AG09319 (cell line): Measurements from ENCODE around the gene PRKG1.

Source experiments
- DNase-seq: peaks from one replicate; pipeline ENCODE4 v3.0.0-alpha.2; 2010; ENCODE audit warnings: low read depth; ENCODE audit errors: extremely low read depth
- TF ChIP-seq, protein P1 (sequence below): IDR thresholded peaks from 2 replicates; pipeline ENCODE4 v1.5.1; 2011; ENCODE audit warnings: low read depth, mild to moderate bottlenecking, inconsistent platforms, low read length, moderate library complexity

PRKG1 gene

GRCh38 chr10:51937308-51938140, 863.2 kb downstream of the PRKG1 start:
- DNase-seq: peak; percentile 59
- TF ChIP-seq, protein P1, sequence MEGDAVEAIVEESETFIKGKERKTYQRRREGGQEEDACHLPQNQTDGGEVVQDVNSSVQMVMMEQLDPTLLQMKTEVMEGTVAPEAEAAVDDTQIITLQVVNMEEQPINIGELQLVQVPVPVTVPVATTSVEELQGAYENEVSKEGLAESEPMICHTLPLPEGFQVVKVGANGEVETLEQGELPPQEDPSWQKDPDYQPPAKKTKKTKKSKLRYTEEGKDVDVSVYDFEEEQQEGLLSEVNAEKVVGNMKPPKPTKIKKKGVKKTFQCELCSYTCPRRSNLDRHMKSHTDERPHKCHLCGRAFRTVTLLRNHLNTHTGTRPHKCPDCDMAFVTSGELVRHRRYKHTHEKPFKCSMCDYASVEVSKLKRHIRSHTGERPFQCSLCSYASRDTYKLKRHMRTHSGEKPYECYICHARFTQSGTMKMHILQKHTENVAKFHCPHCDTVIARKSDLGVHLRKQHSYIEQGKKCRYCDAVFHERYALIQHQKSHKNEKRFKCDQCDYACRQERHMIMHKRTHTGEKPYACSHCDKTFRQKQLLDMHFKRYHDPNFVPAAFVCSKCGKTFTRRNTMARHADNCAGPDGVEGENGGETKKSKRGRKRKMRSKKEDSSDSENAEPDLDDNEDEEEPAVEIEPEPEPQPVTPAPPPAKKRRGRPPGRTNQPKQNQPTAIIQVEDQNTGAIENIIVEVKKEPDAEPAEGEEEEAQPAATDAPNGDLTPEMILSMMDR: no peak

GRCh38 chr10:51950371-51950995, 876.2 kb downstream of the PRKG1 start:
- TF ChIP-seq, protein P1: no peak
- DNase-seq: no peak

DNA sequence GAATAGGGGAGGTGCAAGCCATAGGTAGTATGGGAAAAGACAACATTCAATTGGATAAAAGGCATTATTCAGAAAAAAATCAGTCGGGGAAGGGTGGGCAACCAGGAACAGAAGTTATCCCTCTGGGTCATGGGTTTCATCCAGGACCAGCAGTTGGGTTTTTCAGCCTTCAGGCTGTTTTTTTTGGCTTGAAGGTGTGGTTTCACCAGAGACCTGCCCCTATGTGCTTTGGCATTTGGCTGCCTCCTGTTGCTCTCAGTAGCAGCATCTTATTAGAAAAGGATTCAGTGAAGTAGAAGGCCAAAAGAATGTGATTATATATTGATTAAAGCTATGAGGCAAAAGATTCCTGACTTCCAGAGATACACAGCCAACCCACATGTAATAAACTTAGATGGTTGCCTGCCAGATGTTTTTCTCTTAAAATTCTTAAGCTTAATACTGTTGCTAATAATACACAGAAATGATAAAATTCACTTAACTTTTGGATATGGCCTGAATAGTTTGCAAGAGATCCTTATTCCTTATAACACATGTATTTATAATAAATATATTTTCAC, 876.8 kb downstream of the PRKG1 start:
- TF ChIP-seq, protein P1: no peak
- DNase-seq: no peak

GRCh38 chr10:51951601-51952000, 877.3 kb downstream of the PRKG1 start:
- TF ChIP-seq, protein P1: no peak
- no peak for DNase-seq

DNA sequence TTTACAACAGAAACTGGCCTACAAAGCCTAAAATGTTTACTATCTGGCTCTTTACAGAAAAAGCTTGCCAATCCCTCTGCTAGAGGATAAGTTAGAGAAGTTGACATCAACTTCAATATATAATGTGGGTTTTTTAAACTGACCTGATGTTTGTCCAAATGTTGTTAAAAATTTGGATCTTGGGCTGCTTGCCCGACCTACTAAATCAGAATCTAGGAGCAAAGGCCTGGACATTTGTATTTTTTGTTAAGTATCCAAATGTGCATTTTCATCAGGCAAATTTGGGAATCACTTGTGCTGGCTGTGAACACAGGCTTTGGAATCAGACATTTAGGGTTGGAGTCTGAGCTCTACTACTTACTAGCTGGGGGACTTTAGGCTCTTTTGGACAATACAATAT, 877.8 kb downstream of the PRKG1 start:
- TF ChIP-seq, protein P1: no peak
- no peak for DNase-seq

DNA sequence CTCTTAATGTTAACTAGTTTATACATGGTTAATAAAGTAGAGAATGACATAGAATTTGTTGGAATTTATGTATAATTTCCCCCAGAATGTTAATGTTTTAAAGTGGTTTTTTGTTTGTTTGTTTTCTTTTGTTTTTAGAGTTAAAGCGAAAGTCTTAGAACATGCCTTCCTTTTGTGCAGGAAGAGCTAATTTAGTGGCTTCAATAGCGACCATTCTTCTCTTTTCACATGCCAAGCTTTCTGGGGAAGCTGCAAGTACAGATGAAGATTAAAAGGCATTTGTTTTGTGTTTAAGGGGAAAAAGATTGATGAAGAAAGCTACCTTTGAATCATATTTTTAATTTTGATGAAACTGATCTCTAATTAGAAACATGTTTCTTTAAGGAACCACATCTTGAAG, 881.4 kb downstream of the PRKG1 start:
- no peak for DNase-seq
- TF ChIP-seq, protein P1: no peak

DNA sequence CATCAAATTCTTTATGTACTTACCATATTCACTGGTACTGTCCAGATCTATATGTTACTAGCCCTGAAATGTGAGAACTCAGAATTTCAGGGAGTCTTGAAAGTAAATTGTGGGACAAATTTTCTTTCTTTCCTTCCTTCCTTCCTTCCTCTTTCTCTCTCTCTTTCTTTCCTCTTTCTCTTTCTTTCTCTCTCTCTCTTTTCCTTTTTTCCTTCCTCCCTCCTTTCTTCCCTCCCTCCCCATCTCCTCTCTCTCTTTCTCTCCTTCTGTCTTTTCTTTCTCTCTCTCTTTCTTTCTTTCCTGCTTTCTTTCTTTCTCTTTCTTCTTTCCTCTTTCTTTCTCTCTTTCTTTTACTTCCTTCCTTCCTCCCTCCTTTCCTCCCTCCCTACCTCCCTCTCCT, 882.5 kb downstream of the PRKG1 start:
- TF ChIP-seq, protein P1: no peak

More for the DNA sequence above, 882.5 kb downstream of the PRKG1 start:
- no peak for DNase-seq
